Activated B cell treated with CpG ODN at 0.5 μM for 24 hours (primary cell): Measurements from ENCODE around the gene LGR5. TPM values are rescaled to one million over a fixed set of nuclear protein-coding genes. Genes with fewer than 3 reads are reported as not detected.

ENCODE experiments used
- ATAC-seq: fragments of 200-7000 bp; cut with Tn5 transposase; one replicate; pipeline ENCODE4 v1.10.0; 2021; ENCODE audit warnings: low read depth, mild to moderate bottlenecking, moderate library complexity
- CTCF ChIA-PET: fragments of 350-600 bp; sonication (Branson Sonifier 250); formaldehyde crosslinking; loops from one replicate; lab custom pipeline; 2021; ENCODE audit warnings: antibody characterized with exemption; lab: Charles Lee
- POLR2A ChIA-PET: fragments of 350-600 bp; sonication (Branson Sonifier 250); formaldehyde crosslinking; loops from one replicate; lab custom pipeline; 2021; ENCODE audit warnings: antibody characterized with exemption; lab: Charles Lee
- DNase-seq: peaks from one replicate; pipeline ENCODE4 v3.0.0; 2022
- H3K27ac Mint-ChIP-seq: one replicate; pipeline ENCODE4 v1.8.0; 2020; ENCODE audit warnings: mixed read lengths
- H3K27me3 Mint-ChIP-seq: one replicate; pipeline ENCODE4 v1.8.0; 2021; ENCODE audit warnings: mixed read lengths
- H3K36me3 Mint-ChIP-seq: one replicate; pipeline ENCODE4 v1.8.0; 2021; ENCODE audit warnings: low read depth, mixed read lengths
- H3K4me1 Mint-ChIP-seq: one replicate; pipeline ENCODE4 v1.8.0; 2021; ENCODE audit warnings: mixed read lengths
- H3K4me3 Mint-ChIP-seq: one replicate; pipeline ENCODE4 v1.8.0; 2020; ENCODE audit warnings: mild to moderate bottlenecking, mixed read lengths
- H3K9me3 Mint-ChIP-seq: one replicate; pipeline ENCODE4 v1.8.0; 2020; ENCODE audit warnings: mixed read lengths
- CTCF ChIP-seq: fragments of 200-600 bp; IDR thresholded peaks from one replicate; pipeline ENCODE4 v1.8.0; 2022; ENCODE audit warnings: antibody characterized with exemption, mild to moderate bottlenecking
- intact Hi-C: fragments of 100-400 bp; cut with micrococcal nuclease; formaldehyde crosslinking; loops from one replicate; pipeline ENCODE4 v1.15.1; 2024
- total RNA-seq: library from RNA; stranded (reverse); gene quantifications from 2 replicates; pipeline ENCODE4 v1.2.3, GENCODE V29; 2022

Gene LGR5
- total RNA-seq, 1 donor from 2014 or later: not detected

- intact Hi-C loops: no loop called here
- Mint-ChIP-seq H3K4me1 (no peaks in the 10 kb centered on the region), H3K27me3 (peaks cover 18% of the 10 kb centered on the region), H3K27ac (no peak overlapping the region), H3K36me3 (no peaks in the 10 kb centered on the region), H3K9me3 (peaks cover 6% of the 10 kb centered on the region), H3K4me3 (no peak overlapping the region)
- TF ChIP-seq CTCF: no peak
- no peak for DNase-seq
- CTCF ChIA-PET: no interaction called here
- ATAC-seq: no peak
- POLR2A ChIA-PET: no interaction called here
Observed at GRCh38 chr12:71399197-71399596, 40.4 kb upstream of the LGR5 start.

GRCh38 chr12:71400481-71400880 lies 39.1 kb upstream of the LGR5 start:
- POLR2A ChIA-PET: no interaction called here
- no peak overlapping the region for H3K4me3 Mint-ChIP-seq
- H3K27ac Mint-ChIP-seq: no peak overlapping the region
- DNase-seq (no peak), ATAC-seq (no peak)
- H3K27me3 Mint-ChIP-seq: peaks cover 23% of the 10 kb centered on the region
- no peaks in the 10 kb centered on the region for H3K4me1 Mint-ChIP-seq
- H3K36me3 Mint-ChIP-seq: no peaks in the 10 kb centered on the region
- peaks cover 11% of the 10 kb centered on the region for H3K9me3 Mint-ChIP-seq
- intact Hi-C loops: no loop called here
- TF ChIP-seq CTCF: no peak
- CTCF ChIA-PET: interaction anchor here (0.9 kb wide), 1 partner anchor 8 kb away, joined by 3 read pairs; no protein-coding TSS in a partner anchor

GRCh38 chr12:71405884-71406283 lies 33.7 kb upstream of the LGR5 start:
- ChIA-PET POLR2A (no interaction called here), CTCF (no interaction called here)
- intact Hi-C loops: no loop called here
- Mint-ChIP-seq H3K4me1 (no peaks in the 10 kb centered on the region), H3K27ac (no peak overlapping the region), H3K9me3 (peaks cover 25% of the 10 kb centered on the region), H3K27me3 (peaks cover 22% of the 10 kb centered on the region), H3K36me3 (no peaks in the 10 kb centered on the region), H3K4me3 (no peak overlapping the region)
- DNase-seq (no peak), ATAC-seq (no peak)
- TF ChIP-seq CTCF: no peak

GRCh38 chr12:71407732-71408131 lies 31.9 kb upstream of the LGR5 start:
- peaks cover 40% of the 10 kb centered on the region for H3K9me3 Mint-ChIP-seq
- ATAC-seq (no peak), DNase-seq (no peak)
- intact Hi-C loops: no loop called here
- no peak for TF ChIP-seq CTCF
- H3K27me3 Mint-ChIP-seq: peaks cover 19% of the 10 kb centered on the region
- H3K4me1 Mint-ChIP-seq: no peaks in the 10 kb centered on the region
- ChIA-PET CTCF (no interaction called here), POLR2A (no interaction called here)
- no peak overlapping the region for H3K4me3 Mint-ChIP-seq
- no peak overlapping the region for H3K27ac Mint-ChIP-seq
- no peaks in the 10 kb centered on the region for H3K36me3 Mint-ChIP-seq

- no peaks in the 10 kb centered on the region for H3K4me1 Mint-ChIP-seq
- POLR2A ChIA-PET: no interaction called here
- H3K36me3 Mint-ChIP-seq: no peaks in the 10 kb centered on the region
- intact Hi-C loops: no loop called here
- H3K4me3 Mint-ChIP-seq: no peak overlapping the region
- no peak for DNase-seq
- no peak overlapping the region for H3K27ac Mint-ChIP-seq
- CTCF ChIA-PET: interaction anchor here (1.4 kb wide), 1 partner anchor 336 kb away, joined by 5 read pairs; no protein-coding TSS in a partner anchor
- TF ChIP-seq CTCF: no peak
- ATAC-seq: no peak
- peaks cover 2% of the 10 kb centered on the region for H3K27me3 Mint-ChIP-seq
- peaks cover 28% of the 10 kb centered on the region for H3K9me3 Mint-ChIP-seq
Observed at GRCh38 chr12:71410844-71411243, 28.8 kb upstream of the LGR5 start.
